ENCODE data around the gene C1orf21. TPM values are rescaled to one million over a fixed set of nuclear protein-coding genes. Genes with fewer than 3 reads are reported as not detected.
A peak's percentile ranks its signal among the peaks of the same experiment; 100 is the strongest.

The C1orf21 gene
- total RNA-seq, 1 experiment from 2014 or later, result not detected

DNA sequence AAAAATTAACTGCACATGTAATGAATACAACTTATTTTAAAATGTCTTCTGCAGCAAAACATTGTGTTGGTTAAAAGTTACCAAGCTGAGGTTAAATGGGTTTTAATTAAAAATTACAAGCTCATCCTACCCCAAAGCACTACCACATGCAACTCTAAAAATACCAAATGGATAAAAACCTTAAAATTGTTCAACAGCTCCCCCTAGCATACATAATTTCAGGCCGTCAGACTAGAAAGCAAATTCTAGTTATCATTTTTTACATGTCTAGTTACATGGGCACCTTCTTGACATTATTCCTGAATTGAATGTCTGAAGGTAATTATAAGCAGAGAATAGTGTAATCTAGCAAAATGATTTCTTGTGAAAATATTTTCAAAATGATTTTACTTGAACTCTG, 176.5 kb downstream of the C1orf21 start:
- DNase-seq (ENCODE audit: low spot score), result peak; percentile 81
- in situ Hi-C loops (cut with HindIII; ENCODE audit: low sequenced_read_pairs), result no loop called here

DNA sequence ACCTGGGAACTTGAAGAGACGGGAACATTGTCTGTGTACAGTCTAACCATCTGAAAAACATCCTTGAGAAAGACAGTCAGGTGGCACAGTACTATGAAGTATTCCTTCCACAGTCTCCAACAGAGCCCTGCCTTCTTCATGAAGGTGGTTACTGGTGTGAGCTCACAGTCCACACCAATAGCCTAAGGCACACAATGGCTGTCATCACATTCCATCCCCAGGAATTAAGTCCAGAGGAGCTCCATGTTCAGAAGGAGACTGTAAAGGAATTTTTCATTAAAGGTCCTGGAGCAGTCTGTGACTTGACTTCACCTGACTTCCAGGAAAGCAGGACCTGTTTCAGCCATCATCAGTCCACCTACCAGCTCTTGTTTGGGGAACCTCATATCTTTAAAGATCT, 180.2 kb downstream of the C1orf21 start:
- no peak for DNase-seq (ENCODE audit: low spot score)
- in situ Hi-C loops (cut with HindIII; ENCODE audit: low sequenced_read_pairs), result no loop called here

DNA sequence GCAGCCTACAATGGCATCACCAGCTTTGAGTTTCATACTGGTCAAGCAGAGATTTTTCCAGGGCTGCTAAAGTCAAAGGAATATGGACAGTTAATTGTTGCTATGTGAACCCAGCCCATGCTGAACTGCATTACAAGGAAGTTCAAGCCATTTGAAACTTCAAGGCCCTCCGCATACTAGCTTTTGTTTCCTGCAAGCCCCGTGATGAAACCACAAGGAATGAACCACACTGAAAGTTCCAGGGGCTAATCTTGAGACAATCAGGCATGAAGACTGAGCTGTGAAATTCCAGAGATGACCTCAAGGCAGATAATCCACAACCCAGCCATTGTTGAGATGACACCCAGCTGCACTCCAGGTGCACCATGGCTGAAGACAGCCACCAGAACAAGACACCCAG, 180.8 kb downstream of the C1orf21 start:
- in situ Hi-C loops (cut with HindIII; ENCODE audit: low sequenced_read_pairs), result no loop called here
- DNase-seq (ENCODE audit: low spot score), result no peak

DNA sequence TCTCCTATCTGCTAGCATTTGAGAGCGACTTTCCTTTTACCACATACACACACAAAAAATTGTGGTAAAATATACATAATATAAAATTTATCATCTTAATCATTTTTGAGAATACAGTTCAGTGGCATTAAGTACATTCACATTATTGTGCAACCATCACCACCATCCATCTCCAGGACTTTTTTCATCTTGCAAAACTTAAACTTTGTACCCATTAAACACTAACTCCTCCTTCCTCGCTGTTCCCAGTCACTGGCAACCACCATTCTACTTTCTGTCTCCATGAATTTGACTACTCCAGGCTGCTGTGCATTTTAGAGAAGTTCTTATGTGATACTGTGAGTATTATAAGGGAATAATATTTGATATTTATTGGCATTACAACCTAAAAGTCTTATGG, 181.3 kb downstream of the C1orf21 start:
- no peak for DNase-seq (ENCODE audit: low spot score)
- in situ Hi-C loops (cut with HindIII; ENCODE audit: low sequenced_read_pairs), result no loop called here

DNA sequence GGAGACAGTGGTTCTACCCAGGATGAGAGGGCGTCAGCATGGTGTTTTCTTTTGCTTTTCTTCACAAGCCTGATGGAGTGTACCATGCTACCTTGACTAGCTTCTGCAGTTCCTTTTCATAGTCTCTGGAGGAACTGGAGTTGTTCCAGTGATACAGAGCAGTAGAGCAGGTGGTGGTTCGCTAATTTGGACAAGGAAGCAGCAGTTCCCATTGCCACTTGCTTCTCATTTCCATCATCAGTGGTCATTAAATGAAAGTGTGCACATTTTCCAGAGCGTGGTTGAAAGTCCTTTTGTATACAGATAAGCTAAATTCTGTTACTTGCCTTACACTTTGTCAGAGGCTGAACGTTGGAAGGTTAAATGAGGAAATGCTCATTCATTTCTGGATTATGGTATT, 182.3 kb downstream of the C1orf21 start:
- in situ Hi-C loops (cut with HindIII; ENCODE audit: low sequenced_read_pairs), result no loop called here
- DNase-seq (ENCODE audit: low spot score), result peak; percentile 95

DNA sequence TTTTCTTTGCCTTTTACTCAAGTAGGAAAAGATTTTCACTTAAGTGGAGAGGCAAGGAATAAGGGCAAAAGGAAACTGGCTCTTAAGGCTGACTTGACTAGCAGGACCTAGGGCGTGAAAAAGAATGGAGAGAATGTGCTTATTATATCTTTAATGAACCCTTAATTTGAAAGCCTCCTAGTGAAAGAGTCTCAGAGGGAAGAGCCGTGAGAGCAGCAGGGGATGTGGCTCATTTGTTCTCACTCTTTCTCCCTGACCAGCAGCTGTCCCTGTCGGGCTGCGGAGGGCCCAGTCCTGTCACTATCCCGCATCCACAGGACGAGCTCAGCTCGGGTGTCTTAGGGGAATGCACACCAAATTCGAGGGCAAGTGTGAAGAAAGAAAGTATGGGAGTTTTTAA, 187.8 kb downstream of the C1orf21 start:
- in situ Hi-C loops (cut with HindIII; ENCODE audit: low sequenced_read_pairs), result no loop called here
- no peak for DNase-seq (ENCODE audit: low spot score)

DNA sequence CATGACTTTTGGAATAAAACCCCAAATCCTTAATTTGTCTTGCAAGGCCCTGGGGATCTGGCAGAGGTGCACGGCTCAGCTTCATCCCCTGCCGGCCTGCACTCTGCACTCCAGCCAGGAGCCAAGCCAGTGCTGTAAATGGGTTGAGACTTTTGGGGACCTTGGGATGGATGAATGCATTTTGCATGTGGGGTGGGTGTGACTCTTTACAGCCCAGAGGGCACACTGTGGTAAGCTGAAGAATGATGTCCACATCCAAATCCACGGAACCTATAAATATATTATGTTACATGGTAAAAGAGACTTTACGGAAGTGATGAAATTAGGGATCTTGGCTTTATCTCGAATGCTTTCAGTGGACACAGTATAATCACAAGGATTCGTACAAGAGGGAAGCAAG, 190.0 kb downstream of the C1orf21 start:
- in situ Hi-C loops (cut with HindIII; ENCODE audit: low sequenced_read_pairs), result no loop called here
- DNase-seq (ENCODE audit: low spot score), result no peak

DNA sequence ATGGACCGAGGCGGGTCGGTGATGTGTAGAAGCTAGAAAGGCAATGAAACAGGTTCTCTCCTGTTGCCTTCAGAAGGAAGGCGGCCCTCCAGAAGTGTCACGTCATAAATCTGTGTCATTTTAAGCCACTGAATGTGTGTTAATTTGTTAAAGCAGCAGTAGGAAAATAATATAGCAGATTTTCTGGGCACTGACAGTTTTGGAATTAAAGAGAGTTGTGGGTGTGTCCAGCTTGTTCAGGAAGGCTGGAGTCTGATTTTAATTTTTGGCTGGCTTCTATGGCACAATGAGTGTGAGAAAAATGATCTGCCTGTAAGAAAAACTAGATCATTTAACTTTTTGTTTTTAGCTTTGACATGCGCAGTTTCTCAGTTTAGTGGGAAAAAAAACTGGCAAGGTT, 190.5 kb downstream of the C1orf21 start:
- in situ Hi-C loops (cut with HindIII; ENCODE audit: low sequenced_read_pairs), result no loop called here

DNA sequence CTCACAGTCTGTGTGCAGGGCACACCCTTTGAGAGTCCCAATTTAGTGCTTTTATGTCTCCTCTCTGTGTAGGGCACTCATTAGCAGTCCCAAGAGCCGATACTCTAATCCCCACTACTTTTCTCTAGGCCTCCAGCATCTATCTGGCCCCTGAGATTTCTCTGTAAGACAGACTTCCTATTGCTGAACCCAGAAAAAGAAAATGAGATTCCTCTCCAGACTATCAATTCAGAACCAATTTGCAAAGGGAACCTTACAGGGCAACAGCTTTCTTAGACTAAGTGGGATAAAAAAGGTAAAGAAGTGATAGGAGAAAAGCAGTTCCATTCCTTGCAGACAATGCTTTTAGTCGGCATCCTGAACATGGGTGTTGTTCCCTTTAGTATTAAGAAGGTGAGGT, 195.6 kb downstream of the C1orf21 start:
- in situ Hi-C loops (cut with HindIII; ENCODE audit: low sequenced_read_pairs), result no loop called here
- DNase-seq (ENCODE audit: low spot score), result no peak

More for the DNA sequence above, 190.5 kb downstream of the C1orf21 start:
- DNase-seq (ENCODE audit: low spot score), result no peak

DNA sequence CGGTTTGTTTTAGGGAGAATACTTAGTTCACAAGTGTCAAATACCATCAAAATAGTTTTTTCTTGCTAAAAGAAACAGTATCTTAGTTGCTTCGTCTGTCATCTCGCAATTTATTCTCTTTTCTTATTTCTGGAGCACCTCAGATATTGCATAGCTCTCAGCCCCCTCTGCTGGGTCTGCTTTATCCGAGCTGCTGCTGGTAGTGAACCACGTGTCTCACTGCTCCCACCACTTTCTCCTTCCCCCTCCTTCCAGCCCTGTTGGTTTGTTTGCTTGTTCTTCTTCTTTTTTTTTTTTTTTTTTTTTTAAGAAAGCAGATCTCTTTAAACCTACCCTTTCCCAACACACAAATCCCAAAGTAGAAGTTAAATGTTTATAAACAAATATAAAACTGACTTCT, 197.0 kb downstream of the C1orf21 start:
- no peak for DNase-seq (ENCODE audit: low spot score)
- in situ Hi-C loops (cut with HindIII; ENCODE audit: low sequenced_read_pairs), result no loop called here

DNA sequence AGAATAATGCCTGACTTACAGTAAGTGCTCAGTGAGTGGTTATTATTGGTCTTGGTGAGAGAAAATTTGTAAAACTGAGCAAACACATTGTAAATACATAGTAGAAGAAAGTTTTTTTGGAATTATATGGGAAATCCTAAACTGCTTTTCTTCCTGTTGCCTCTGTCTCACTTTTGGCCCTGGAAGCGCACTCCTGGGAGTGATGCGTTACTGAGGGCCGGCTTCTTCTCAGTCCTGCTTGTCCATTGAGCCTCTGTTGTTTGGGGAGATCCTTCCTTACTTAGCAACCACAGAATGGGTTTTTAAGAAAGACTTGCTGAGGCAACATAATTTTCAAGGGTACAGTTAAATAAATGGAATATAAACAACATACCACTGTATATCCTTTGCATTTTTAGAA, 201.9 kb downstream of the C1orf21 start:
- in situ Hi-C loops (cut with HindIII; ENCODE audit: low sequenced_read_pairs), result no loop called here
- DNase-seq (ENCODE audit: low spot score), result no peak

DNA sequence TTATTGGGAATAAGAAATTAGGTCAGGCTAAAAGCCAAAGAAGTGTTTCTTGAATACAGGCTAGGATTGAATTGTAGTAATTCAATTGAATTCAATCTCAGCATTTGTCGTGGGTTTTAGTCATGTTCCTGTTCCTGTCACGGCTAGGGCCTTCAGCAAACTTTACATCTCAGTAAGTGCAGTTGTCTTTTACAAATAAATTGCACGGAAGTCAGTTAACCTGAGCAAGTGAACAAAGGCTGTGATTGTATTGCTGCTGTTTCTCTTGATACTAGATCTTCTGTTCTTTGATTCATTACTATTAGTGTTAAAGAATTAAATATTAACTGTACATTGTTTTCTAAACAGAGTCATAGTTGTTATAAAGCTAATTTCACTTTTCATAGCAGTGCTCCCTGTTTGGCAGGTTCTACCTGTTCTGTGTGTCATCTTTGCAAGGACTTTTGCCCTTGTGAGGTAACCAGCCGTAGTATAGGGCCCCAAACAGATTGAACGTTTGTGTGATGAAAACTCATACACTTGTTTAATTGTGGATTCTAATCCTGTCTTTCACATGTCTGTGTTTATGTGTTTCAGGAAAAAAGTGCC, 203.4 kb downstream of the C1orf21 start:
- in situ Hi-C loops (cut with HindIII; ENCODE audit: low sequenced_read_pairs), result no loop called here
- no peak for DNase-seq (ENCODE audit: low spot score)

DNA sequence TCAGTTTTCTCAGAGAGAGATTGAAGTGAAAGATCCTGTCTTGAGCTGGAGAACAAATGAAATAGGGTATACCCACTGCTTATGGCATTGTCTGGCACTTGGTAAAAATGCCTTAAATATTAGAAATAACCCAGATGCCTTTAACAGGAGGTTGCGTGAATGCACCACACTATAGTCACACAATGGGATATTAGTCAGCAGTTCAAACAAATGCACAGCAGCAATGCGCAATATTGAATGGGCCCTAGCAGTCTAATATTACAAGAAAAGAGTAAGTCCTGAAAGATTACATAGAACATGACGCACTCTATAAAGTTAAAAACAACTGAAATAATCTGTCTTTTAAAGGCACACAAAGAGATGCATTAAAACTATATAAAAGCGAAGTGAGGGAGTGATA, 206.8 kb downstream of the C1orf21 start:
- in situ Hi-C loops (cut with HindIII; ENCODE audit: low sequenced_read_pairs), result no loop called here

DNA sequence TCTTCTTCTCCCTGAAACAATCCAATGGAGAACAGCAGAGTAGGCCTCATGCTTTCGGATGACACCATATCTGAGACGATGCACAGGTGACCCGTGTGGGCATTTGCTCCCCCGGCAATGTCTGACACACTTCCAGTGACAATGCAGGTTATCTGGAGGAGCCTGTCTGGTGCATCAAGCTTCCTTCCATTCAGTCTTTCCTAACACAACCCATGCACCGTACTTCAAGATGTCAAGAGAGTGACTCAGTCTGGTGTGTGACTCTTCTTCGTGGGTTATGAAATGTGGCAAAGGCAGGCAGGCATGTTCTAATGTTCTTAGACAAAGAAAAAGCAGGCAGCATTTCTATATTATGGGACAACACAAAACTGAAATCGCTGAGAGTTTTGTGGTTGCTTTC, 208.8 kb downstream of the C1orf21 start:
- in situ Hi-C loops (cut with HindIII; ENCODE audit: low sequenced_read_pairs), result no loop called here
- no peak for DNase-seq (ENCODE audit: low spot score)

More for the DNA sequence above, 206.8 kb downstream of the C1orf21 start:
- DNase-seq (ENCODE audit: low spot score), result no peak

DNA sequence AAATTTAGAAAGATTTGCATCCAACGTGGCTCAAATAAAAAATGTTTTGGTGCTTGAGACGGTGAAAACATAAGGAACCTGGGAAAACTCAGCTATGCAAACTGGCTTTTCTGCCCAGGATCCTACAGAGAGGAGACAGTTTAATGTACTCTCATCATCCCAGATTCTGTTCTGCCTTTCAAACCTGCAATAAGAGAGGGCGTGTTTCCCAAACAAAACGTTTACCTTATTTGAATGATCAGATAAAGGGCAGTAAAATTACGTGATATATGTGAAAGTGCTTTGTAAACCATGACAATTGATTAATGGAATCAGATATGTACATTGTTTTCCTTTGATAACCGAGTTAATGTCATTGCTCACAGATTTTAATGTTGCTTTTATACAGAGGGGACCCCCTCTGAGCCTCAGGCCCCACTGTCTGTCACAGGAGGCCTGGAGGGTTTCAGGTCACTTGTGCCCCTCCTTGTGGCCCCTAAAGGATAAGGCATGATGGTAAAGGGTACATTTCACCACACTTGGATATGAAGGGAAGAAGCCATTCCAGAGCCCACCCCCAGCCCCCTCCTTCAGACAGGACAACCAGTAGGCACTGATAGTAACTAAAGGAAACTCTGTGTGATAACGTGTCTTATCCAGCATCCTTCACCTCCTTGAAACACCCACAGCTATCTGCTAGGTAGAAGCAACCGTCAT, 210.3 kb downstream of the C1orf21 start:
- no peak for DNase-seq (ENCODE audit: low spot score)
- in situ Hi-C loops (cut with HindIII; ENCODE audit: low sequenced_read_pairs), result no loop called here

DNA sequence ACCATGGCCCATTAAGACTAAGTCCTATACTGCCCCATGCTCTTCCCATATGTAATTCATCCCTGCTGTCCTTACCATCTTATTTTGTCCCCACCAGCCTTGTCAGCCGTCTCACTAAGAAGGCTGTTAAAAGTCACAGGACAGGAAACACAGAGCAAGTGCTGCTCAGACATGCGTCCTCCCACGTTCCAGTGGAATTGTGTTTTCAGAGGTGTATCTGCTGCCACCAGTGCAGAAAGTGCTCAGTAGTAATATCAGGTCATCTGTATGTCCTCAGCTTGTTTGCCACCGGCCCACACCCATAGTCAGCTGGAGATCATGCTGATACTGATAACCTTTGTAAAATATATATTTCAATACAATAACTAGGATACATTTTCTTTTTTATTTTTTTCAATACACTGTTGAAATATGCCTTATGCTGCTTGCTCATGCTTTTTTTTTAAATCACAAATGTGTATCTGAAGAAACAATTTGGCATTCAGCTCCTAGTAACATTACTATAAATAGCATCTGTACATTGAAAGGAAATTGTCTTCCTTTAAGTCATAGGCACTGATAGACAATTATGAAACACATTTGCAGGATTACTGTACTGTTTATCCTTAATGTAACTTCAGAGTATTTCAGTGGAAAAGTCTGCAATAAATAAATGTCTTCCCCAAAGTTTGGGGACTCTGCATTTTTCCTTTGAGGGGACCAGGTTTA, 211.0 kb downstream of the C1orf21 start:
- DNase-seq (ENCODE audit: low spot score), result no peak
- in situ Hi-C loops (cut with HindIII; ENCODE audit: low sequenced_read_pairs), result no loop called here

DNA sequence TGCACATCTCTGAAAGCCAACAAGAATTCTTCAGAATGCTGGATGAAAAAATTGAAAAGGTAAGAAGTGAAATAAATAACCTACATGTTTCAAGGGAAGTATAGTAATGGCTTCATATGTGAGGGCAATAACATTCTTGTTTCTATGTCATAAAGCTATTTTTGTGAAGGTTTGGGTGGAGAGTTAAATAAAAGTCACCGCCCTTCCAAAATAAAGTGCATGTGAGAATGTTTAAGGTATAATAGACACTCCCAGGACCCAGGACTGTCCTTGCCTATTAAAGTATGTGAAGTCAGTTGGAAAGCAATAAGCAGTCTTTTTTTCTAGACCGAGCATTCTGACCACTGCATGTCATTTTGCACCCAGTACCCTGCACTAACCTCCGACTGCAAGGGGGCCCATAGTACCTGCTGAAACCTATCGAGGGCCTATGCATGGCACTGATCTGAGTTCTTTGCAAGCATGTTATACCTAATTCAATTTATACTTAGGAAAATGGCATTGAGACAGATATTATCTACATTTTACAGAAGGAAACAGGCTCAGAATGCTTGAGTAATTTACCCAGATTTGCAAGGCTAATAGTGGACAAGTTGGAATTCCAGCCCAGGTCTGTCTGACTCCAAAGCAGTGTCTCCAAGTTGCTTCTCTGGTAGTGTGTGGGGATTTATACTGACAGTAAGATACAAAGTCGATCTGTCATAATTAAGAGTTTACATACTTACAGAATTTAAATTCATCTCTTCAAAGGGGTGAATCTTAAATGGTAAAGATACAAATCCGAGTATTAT, 211.8 kb downstream of the C1orf21 start:
- no peak for DNase-seq (ENCODE audit: low spot score)
- in situ Hi-C loops (cut with HindIII; ENCODE audit: low sequenced_read_pairs), result no loop called here

DNA sequence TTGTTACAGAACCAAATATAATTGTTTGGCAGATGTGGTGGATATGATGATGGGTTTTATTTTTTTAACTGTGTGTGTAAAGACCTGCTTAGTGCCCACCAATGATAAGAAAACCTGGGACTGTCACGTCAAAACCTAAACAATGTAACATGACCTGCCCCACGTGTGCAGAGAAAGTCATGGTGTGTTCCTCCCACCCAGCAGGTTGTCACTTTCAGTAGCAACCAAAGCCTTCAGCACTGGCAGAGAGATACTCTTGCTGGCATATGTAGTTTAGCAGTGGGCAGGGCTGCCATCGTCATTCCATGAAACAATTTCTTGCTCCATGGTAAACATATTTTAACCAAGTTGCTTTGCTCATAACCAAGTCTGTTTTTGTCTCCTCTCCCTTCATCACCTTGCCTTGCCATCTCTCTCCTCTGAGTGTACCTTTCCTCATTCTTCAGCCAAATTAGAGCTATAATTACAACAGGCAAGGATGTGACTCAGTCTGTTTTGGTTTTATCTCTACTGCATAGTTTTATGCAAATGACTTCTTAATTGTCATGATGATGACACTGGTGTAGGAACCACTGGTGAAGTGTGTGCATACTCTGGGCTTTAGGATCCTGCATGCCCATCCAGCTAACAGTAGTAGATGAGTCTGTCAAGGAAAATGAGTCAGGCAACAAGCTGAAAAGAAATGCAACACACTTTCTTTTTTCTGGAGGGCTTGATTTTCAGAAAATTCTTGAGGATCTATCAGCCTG, 217.5 kb downstream of the C1orf21 start:
- in situ Hi-C loops (cut with HindIII; ENCODE audit: low sequenced_read_pairs), result no loop called here
- no peak for DNase-seq (ENCODE audit: low spot score)

DNA sequence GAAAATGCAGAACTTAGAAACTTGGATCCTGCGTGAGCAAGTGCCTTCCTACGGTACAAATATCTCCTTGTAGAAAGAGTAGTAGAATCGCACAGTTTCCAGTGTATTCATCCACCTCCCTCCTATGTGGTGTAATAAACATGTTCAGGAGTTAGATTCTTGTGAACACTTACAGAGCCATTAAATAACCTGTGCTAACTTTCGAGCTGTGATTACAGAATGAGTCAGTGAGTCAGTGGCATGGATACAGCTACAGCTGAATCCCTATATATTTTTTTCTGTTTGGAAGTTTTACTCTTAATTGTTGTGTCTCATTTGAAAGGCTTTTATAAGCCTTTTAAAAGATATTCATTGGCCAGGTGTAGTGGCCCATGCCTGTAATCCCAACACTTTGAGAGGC, 219.1 kb downstream of the C1orf21 start:
- no peak for DNase-seq (ENCODE audit: low spot score)
- in situ Hi-C loops (cut with HindIII; ENCODE audit: low sequenced_read_pairs), result no loop called here
